ENCODE measurements around the gene PPM1D.
"Not testable (repeated sequence)": the region's sequence is repeated elsewhere in the genome, so short reads cannot be mapped to it uniquely, and the experiment has no call there.

DNA sequence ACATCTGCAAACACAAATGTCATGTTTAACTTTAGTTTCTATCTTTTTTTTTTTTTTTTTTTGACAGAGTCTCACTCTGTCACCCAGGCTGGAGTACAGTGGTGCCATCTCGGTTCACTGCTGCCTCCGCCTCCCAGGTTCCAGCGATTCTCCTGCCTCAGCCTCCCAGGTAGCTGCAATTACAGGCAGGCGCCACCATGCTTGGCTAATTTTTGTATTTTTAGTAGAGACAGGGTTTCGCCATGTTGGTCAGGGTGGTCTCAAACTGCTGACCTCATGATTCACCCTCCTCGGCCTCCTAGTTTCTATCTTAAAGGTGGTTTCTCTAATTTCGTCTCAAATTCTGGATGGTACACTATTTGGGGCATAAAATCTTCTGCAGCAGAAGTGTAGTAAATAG is 5.8 kb upstream of the PPM1D start:
- TF ChIP-seq EZH2 (IDR thresholded peaks at IDR 0.05); POLR2AphosphoS5 (IDR thresholded peaks at IDR 0.05; ENCODE audit: borderline replicate concordance, low read depth, low read length); FOXP2 (optimal IDR thresholded peaks at IDR 0.05; ENCODE audit: control extremely low read depth, extremely low read length, insufficient read depth): not testable (repeated sequence)
